ENCODE measurements around the gene ZNF500.

GRCh38 chr16:4744555-4745273, 22.2 kb downstream of the ZNF500 start:
- TF ChIP-seq CTCF (IDR thresholded peaks at IDR 0.05) (no peak), EZH2 (IDR thresholded peaks at IDR 0.05; ENCODE audit: borderline replicate concordance, insufficient read depth, low read depth, low read length, poor library complexity, severe bottlenecking) (no peak)

Data from B cell (primary cell).